ENCODE measurements around the gene CXCL17.

The CXCL17 gene

GRCh38 chr19:42409477-42409876 lies 33.3 kb downstream of the CXCL17 start:
- Histone ChIP-seq H3K27ac (ENCODE audit: low read length) (no peak overlapping the region), H3K4me3 (ENCODE audit: low read depth in 1 of 2, low read length in 2 of 2) (no peak overlapping the region), H3K4me1 (ENCODE audit: insufficient read depth, low read length) (no peaks in the 10 kb centered on the region), H2AFZ (ENCODE audit: low read depth, low read length) (no peak overlapping the region), H3K36me3 (ENCODE audit: insufficient read depth, low read length) (peaks cover 27% of the 10 kb centered on the region), H3K27me3 (ENCODE audit: insufficient read depth, low read length, poor library complexity) (no peaks in the 10 kb centered on the region), H3K79me2 (ENCODE audit: insufficient read depth, low read length) (no peaks in the 10 kb centered on the region), H3K9ac (ENCODE audit: low read depth, low read length) (no peak overlapping the region), H4K20me1 (ENCODE audit: insufficient read depth, low read length) (peaks cover 47% of the 10 kb centered on the region), H3K4me2 (ENCODE audit: insufficient read depth, low read length) (no peak overlapping the region), H3K9me3 (ENCODE audit: insufficient read depth, low read length, severe bottlenecking) (no peaks in the 10 kb centered on the region)
- TF ChIP-seq EZH2 (IDR thresholded peaks at IDR 0.05; ENCODE audit: borderline replicate concordance, low read depth, low read length, severe bottlenecking), result no peak
- TF ChIP-seq CTCF (IDR thresholded peaks at IDR 0.05; ENCODE audit: borderline replicate concordance, extremely low read depth, low read length, poor library complexity, severe bottlenecking), result no peak
- DNase-seq (no peak), ATAC-seq (ENCODE audit: insufficient read depth, low read depth) (no peak)

- Histone ChIP-seq H3K36me3 (ENCODE audit: insufficient read depth, low read length) (peaks cover 30% of the 10 kb centered on the region), H3K9me3 (ENCODE audit: insufficient read depth, low read length, severe bottlenecking) (no peaks in the 10 kb centered on the region), H3K4me2 (ENCODE audit: insufficient read depth, low read length) (no peak overlapping the region), H4K20me1 (ENCODE audit: insufficient read depth, low read length) (peaks cover 47% of the 10 kb centered on the region), H3K9ac (ENCODE audit: low read depth, low read length) (no peak overlapping the region), H3K27me3 (ENCODE audit: insufficient read depth, low read length, poor library complexity) (no peaks in the 10 kb centered on the region), H3K79me2 (ENCODE audit: insufficient read depth, low read length) (no peaks in the 10 kb centered on the region), H2AFZ (ENCODE audit: low read depth, low read length) (no peak overlapping the region), H3K27ac (ENCODE audit: low read length) (no peak overlapping the region), H3K4me3 (ENCODE audit: low read depth in 1 of 2, low read length in 2 of 2) (no peak overlapping the region), H3K4me1 (ENCODE audit: insufficient read depth, low read length) (no peaks in the 10 kb centered on the region)
- ATAC-seq (ENCODE audit: insufficient read depth, low read depth) (no peak), DNase-seq (no peak)
- TF ChIP-seq EZH2 (IDR thresholded peaks at IDR 0.05; ENCODE audit: borderline replicate concordance, low read depth, low read length, severe bottlenecking) (no peak), CTCF (IDR thresholded peaks at IDR 0.05; ENCODE audit: borderline replicate concordance, extremely low read depth, low read length, poor library complexity, severe bottlenecking) (no peak)
Measured at GRCh38 chr19:42407816-42408175, 35.0 kb downstream of the CXCL17 start.

- Histone ChIP-seq H4K20me1 (ENCODE audit: insufficient read depth, low read length) (peaks cover 49% of the 10 kb centered on the region), H2AFZ (ENCODE audit: low read depth, low read length) (no peak overlapping the region), H3K4me2 (ENCODE audit: insufficient read depth, low read length) (no peak overlapping the region), H3K27ac (ENCODE audit: low read length) (no peak overlapping the region), H3K9me3 (ENCODE audit: insufficient read depth, low read length, severe bottlenecking) (no peaks in the 10 kb centered on the region), H3K9ac (ENCODE audit: low read depth, low read length) (no peak overlapping the region), H3K4me3 (ENCODE audit: low read depth in 1 of 2, low read length in 2 of 2) (no peak overlapping the region), H3K4me1 (ENCODE audit: insufficient read depth, low read length) (no peaks in the 10 kb centered on the region), H3K79me2 (ENCODE audit: insufficient read depth, low read length) (no peaks in the 10 kb centered on the region), H3K27me3 (ENCODE audit: insufficient read depth, low read length, poor library complexity) (no peaks in the 10 kb centered on the region), H3K36me3 (ENCODE audit: insufficient read depth, low read length) (peaks cover 32% of the 10 kb centered on the region)
- DNase-seq, result no peak
- ATAC-seq (ENCODE audit: insufficient read depth, low read depth), result no peak
- no peak for TF ChIP-seq CTCF (IDR thresholded peaks at IDR 0.05; ENCODE audit: borderline replicate concordance, extremely low read depth, low read length, poor library complexity, severe bottlenecking)
- no peak for TF ChIP-seq EZH2 (IDR thresholded peaks at IDR 0.05; ENCODE audit: borderline replicate concordance, low read depth, low read length, severe bottlenecking)
Measured at GRCh38 chr19:42407085-42407815, 35.5 kb downstream of the CXCL17 start.
